NAMALWA (cell line): ENCODE results near the gene C8A.

Source experiments
- DNase-seq: peaks from one replicate; pipeline ENCODE4 v3.0.0-alpha.2; 2015; ENCODE audit warnings: low spot score

The C8A gene

DNA sequence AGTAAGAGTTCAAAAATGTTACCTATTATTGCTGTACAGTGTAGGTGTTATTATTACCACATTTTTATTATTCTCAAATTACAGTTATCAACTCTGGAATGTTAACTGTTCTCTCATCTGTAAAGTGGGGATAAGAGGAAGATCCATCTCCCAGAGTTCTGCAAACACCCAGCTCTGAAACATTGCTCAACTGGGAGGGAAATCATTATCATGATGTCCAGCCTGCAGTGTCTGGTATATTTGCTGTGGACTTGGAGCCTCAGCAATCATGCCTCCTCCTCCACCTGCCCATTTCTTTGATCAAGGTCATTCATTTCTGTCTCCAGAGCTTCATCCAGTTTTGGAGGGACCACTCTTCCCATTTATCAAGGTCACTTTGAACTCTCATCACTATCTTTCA, 39.4 kb downstream of the C8A start:
- no peak for DNase-seq

DNA sequence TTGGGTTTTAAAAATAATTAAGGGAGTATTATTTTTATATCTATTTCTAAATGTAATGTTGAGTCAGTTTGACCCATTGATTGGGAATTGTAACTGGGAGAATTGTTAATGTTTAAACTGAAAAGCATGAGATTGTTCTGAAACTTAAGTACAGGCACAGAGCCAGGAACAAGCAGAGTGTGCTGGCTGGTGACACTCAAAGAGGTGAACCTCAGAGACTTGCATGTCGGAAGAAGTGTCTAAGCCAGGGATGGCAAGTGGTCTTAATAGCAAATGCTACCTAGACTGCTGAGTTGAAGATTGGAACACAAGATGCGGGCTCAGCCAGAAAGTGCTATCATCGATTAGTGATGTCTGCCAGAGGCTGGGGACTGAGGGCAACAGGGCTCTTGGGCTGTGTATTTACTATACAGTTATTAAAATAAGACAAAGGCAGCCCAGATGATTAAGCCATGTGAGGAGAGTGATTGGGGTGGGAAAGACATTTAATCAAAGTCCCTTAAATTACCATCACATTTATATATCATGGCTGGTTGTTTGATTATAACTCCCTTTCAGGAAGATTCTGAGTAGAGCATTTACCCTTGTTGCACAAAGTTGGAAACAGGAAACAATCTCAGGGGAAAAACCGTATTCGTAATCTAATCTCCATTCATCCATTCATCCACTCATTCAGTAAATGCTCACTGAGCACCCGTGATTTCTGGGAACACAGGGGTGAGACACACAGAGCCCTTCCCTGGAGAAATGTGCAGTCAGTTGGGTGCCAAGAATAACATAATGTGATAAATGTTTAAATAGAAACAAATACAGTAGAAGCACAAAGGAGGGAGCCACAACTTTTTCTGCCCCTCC, 42.8 kb downstream of the C8A start:
- DNase-seq, result no peak

DNA sequence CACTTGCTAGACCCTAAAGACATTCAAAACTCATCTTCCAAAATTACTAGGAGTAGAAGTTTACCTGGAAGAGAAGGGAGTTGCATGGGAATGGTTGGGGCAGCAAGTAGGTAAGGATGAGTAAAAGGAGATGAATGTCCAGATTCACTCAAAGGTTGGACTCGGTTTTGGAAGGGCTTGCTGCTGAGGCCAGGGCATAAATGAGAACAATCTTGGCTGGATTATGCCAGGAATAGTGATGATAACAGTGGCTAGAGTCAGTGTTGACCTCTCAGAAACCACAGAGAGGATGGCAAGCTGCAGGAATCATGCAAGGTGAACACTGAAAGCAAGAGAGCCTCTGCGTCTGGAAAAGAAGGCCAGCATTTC, 43.4 kb downstream of the C8A start:
- DNase-seq, result no peak

GRCh38 chr1:56898879-56899278, 44.3 kb downstream of the C8A start:
- no peak for DNase-seq

GRCh38 chr1:56901716-56902115, 47.1 kb downstream of the C8A start:
- no peak for DNase-seq

DNA sequence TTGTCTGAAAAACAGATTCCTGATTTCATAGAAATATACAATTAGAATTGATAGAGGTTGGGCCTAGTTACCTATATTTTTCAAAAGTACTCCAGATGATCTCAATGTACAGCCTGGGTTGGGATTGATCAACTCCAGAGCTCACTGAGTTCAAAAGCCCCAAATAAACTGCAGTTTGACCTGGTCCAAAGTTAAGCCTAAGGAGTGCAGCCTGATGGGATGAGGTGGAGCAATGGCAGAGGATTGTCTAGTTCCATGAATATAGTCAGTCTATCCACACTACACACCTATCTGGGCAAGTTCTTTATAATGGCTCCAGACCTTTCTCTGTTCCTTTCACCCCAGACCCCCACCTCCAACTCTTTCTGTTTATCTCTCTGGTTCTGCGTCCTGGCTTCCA, 49.2 kb downstream of the C8A start:
- DNase-seq, result no peak

GRCh38 chr1:56904663-56905397, 50.2 kb downstream of the C8A start:
- DNase-seq, result no peak

DNA sequence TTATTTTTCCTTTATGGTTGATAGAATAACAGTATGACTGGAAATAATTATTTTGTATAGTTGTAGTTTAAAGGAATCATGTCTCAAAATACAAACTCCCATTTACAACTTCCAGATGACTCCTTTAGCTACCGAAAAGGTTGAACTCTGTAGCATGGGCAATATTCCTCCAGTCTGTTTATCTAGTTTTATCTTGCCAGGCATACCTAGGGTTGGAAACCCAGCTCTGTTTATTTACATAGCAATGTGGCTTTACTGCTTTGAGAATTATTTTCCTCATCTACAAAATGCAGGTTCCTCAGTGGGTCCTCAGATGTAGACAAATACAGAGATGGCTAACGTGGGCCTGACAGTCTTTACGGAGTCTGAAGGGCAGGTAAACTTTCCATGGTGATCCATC, 51.1 kb downstream of the C8A start:
- DNase-seq, result no peak

DNA sequence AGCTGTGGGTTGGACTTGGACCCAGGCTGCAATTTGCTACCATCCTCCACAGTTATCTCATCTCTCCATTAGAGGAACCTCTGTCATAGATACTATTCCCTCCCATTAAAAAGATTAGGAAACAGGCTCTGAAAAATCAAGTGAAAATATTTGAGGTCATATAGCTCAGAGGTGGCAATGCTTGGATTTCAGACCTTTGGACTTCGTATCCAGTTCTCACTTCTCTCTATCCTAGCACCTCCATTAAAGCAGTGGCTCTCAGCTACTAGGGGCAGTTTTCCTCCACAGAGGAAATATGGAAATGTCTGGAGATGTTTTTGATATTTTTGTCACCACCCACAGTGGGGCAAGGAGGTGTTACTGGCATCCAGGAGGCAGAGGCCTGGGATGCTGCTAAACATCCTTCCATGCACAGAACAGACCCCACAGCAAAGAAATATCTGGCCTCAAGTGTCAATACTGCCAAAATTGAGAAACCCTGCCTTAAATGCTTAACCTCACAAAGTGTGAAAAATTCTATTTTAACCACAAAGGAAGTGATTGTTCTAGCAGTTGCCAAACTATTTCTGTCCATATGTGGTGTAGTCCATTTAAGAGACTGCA, 54.1 kb downstream of the C8A start:
- no peak for DNase-seq

DNA sequence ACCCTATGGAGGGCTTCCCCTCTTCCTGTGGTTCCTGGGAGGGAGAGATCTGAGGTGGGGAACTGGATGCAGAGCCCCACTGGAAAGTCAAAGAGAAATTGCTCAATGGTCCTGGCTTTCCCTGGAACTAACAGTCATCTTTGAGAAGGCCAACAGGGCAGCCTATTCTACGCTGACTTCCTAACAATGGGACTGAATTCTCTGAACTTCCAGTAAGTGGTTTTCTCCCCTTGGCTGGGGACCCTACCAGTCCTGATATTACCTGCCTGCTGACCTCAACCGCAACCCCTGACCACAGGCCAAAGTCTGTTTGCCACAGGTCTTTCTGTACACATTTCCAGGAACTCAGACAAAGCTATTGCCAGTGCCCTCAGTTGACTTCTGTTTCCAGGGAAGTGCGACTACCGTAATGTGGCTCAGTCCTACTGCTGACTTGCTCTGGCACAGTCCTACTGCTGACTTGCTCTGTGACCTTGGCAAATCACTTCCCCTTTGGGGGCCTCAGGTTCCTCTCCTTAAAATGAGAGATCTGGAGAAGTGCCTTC, 55.9 kb downstream of the C8A start:
- no peak for DNase-seq

DNA sequence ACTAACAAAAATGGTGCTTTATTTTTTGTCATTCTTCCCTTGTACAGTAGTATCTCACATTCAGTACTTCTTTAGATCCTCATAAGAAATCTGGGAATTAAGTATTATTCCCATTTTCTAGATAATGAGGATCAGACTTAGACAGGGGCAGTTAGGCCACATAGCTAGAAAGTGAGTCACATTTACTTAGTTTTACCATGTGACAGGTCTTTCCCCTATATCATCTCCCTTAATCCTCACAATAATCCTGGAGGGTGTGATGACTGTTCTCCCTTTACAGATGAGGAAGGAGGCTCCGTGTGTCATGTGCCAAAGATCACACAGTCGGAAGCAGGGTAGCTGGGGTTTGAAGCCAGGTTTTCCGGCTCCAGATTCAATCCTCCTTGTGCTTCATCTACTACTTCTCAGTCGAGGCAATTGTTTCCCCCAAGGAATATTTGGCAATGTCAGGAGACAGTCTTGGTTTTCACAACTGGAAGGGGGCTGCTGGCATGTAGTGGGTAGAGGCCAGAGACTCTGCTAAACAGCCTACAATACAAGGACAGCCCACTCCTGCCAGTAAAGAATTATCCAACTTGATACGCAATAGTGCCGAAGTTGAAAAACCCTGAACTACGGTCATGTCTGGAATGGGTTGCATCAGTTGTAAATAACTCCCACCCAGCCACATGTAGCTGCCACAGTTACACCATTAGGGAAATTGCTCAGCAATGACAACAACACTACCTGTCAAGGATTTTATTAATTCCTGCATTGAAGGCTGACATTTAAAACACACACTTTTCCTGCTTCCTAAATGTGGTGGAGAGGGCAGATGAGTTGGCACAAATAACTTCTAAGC, 56.7 kb downstream of the C8A start:
- DNase-seq, result no peak

DNA sequence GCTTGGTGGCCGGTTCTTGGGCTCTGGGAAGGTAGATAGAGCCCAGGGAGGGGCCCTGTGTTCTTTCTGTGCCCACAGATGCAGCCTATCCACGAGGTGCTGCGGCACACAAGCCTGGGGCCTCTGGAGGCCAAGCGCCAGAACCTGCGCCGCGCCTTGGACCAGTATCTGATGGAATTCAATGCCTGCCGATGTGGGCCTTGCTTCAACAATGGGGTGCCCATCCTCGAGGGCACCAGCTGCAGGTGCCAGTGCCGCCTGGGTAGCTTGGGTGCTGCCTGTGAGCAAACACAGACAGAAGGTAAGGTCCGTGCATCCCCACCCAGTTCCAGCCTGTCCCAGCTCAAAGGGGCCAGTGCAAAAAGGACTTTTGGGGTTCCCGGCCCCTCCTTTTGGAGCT, 57.7 kb downstream of the C8A start:
- DNase-seq, result no peak

DNA sequence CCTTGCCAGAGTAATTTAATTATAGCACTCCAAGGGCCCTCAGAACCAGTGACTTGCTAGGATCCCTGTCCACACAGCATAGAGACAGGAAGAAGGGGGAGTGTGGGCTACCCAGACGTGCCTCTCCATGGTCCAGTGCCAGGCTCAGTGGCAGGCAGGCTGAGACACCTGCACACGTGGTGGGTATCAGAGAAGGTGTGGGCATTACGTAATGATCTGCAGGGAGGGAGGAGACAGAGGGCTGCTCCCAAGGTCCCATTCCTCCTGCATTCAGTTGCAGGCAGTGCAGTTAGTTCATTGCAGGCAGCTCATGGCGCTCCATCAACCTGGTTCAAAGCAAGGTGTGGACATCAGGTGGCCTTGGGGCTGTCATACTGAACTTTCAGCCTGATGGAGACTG, 61.4 kb downstream of the C8A start:
- no peak for DNase-seq

- DNase-seq, result no peak
Observed at GRCh38 chr1:56916630-56917029, 62.0 kb downstream of the C8A start.

DNA sequence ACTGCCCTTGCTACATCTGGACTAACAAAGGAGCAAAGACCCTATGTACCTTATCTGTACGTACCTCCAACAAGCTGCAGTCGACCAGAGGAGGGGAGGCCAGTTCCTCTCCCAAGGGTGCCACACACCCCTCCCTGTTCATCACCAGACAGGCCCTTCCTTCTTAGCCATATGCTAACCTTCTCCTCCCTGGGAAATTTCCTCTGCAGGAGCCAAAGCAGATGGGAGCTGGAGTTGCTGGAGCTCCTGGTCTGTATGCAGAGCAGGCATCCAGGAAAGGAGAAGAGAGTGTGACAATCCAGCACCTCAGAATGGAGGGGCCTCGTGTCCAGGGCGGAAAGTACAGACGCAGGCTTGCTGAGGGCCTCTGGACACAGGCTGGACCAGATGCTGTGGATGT, 62.8 kb downstream of the C8A start:
- no peak for DNase-seq

- DNase-seq, result no peak
Observed at GRCh38 chr1:56920591-56921001, 66.0 kb downstream of the C8A start.

DNA sequence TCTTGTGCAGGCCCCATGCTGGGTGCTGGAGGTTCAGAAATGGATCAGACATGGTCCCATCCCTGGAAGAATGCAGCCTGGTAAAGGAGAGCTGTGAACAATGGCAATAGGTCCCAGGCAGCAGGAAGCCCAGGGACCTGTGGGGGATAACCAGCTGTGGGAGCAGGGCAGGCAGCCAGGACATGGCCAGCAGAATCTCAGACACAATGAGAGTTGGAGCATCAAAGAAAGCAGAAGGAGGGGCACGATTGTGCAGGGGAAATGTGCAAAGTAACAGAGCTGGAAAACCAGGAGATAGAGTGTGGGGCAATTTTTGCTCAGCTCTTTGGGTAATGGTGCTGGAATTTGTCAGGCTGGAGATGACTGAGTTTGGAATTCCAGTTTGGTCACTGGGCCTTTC, 66.9 kb downstream of the C8A start:
- no peak for DNase-seq

GRCh38 chr1:56922070-56922469, 67.5 kb downstream of the C8A start:
- DNase-seq, result peak; percentile 29

DNA sequence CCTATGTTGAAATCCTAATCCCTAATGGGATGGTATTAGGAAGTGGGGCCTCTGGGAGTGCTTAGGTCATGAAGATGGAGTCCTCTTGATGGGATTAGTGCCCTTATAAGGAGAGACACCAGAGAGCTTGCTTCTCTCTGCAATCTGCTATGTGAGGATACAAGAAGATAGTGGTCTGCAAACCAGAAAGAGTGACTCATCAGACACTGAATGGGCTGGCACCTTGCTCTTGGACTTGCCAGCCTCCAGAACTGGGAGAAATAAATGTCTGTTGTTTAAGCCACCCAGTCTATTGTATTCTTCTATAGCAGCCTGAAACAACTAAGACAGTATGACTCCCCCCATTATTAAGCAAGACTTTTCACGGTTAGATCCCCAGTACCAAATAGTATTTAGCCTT, 67.9 kb downstream of the C8A start:
- DNase-seq, result no peak

GRCh38 chr1:56923201-56923600, 68.6 kb downstream of the C8A start:
- DNase-seq, result no peak

DNA sequence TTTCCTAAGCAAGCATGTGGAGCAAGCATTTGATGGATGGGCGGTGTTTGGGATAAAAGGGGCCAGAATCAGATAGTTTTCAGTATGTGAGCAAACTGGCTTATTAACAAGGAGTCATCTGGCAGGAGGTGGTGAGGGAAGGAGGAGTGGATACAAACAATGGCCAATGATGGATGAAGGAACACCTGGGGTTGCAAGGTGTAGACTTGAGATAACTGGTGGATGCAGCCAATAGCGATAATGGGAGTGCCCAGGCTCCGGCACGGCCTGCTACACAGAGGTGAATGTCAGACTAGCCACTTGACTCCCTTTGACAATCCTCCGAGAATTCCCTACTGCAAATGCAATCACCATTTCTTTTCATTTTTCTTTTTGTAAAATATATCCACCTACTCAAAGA, 69.5 kb downstream of the C8A start:
- no peak for DNase-seq

- DNase-seq, result no peak
Observed at GRCh38 chr1:56925193-56925592, 70.6 kb downstream of the C8A start.
